Lower leg skin (tissue), 3 donors: ENCODE data around the gene ORC2.

ENCODE experiments used
- POLR2A ChIP-seq, 2 donors: fragments of 450-650 bp; IDR thresholded peaks; one replicate each; pipeline ENCODE4 v1.6.1; 2016 to 2017; ENCODE audit warnings: antibody characterized with exemption in 2 of 2, mild to moderate bottlenecking in 1 of 2, moderate library complexity in 1 of 2
- TF ChIP-seq, protein P1 (sequence below), 3 donors: fragments of 450-650 bp; IDR thresholded peaks; one replicate each; pipeline ENCODE4 v1.5.1; 2016; ENCODE audit warnings: antibody characterized with exemption in 3 of 3, mild to moderate bottlenecking in 3 of 3, moderate library complexity in 2 of 3

DNA sequence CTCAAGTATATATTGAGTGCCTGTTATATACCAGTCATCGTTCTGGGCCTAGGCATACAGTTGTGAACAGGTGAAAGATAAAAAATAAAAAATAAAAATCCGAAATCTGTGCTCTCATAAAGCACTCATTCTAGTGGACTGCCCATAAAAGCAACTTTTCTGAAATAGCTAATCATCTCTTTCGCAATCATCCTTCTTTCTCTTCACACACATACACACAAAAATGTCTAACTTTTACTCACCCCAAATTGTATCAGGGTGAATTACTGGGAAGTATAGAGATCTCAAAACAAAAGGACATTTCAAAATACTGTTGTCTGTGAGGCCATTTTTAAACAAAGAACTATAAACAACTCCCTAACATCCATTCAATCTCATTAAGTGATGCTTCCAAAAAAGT, 29.6 kb upstream of the ORC2 start:
- no peak for TF ChIP-seq POLR2A (IDR thresholded peaks at IDR 0.05)
- TF ChIP-seq, protein P1, sequence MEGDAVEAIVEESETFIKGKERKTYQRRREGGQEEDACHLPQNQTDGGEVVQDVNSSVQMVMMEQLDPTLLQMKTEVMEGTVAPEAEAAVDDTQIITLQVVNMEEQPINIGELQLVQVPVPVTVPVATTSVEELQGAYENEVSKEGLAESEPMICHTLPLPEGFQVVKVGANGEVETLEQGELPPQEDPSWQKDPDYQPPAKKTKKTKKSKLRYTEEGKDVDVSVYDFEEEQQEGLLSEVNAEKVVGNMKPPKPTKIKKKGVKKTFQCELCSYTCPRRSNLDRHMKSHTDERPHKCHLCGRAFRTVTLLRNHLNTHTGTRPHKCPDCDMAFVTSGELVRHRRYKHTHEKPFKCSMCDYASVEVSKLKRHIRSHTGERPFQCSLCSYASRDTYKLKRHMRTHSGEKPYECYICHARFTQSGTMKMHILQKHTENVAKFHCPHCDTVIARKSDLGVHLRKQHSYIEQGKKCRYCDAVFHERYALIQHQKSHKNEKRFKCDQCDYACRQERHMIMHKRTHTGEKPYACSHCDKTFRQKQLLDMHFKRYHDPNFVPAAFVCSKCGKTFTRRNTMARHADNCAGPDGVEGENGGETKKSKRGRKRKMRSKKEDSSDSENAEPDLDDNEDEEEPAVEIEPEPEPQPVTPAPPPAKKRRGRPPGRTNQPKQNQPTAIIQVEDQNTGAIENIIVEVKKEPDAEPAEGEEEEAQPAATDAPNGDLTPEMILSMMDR (IDR thresholded peaks at IDR 0.05) = no peak
